ENCODE data around the gene CSTA.

- TF ChIP-seq CTCF (IDR thresholded peaks at IDR 0.05 in 8 of 11, conservative IDR thresholded peaks at IDR 0.05 in 3 of 11): no peak
- no peak for TF ChIP-seq POLR2AphosphoS5 (IDR thresholded peaks at IDR 0.05)
- no peak for TF ChIP-seq POLR2A (IDR thresholded peaks at IDR 0.05)
These were observed 29.6 kb upstream of the CSTA start for GRCh38 chr3:122295266-122296062.

Measured in spleen (tissue), 7 donors.